Muscle of back (tissue), 11 donors: ENCODE measurements around the gene OGDHL. TPM values are rescaled to one million over a fixed set of nuclear protein-coding genes. Genes with fewer than 3 reads are reported as not detected.
"Not testable (repeated sequence)": the region's sequence is repeated elsewhere in the genome, so short reads cannot be mapped to it uniquely, and the experiment has no call there.

Source experiments
- DNase-seq, 3 donors: peaks; one replicate each; pipeline versions ENCODE4 v3.0.0 to v3.0.0-alpha.2; 2013
- polyA plus RNA-seq, 10 donors: library from polyadenylated mRNA; unstranded; fragments of 120-200 nt; gene quantifications; one replicate each; pipeline ENCODE4 v1.2.1, GENCODE V29; 2013; ENCODE audit not compliant: insufficient read length in 10 of 10

The OGDHL gene
- polyA plus RNA-seq, 10 donors: 0.25 to 1.2 (median 0.50) TPM

GRCh38 chr10:49756641-49757040 is 5.5 kb downstream of the OGDHL start:
- DNase-seq: no peak

GRCh38 chr10:49756031-49756430 is 6.1 kb downstream of the OGDHL start:
- no peak for DNase-seq

GRCh38 chr10:49754951-49755350 is 7.2 kb downstream of the OGDHL start:
- not testable (repeated sequence) for DNase-seq

- no peak for DNase-seq
Measured at GRCh38 chr10:49752584-49752983, 9.5 kb downstream of the OGDHL start.

- no peak for DNase-seq
Measured at GRCh38 chr10:49751636-49752510, 10.2 kb downstream of the OGDHL start.

- no peak for DNase-seq
Measured at GRCh38 chr10:49751216-49751615, 10.9 kb downstream of the OGDHL start.

GRCh38 chr10:49750546-49750945 is 11.6 kb downstream of the OGDHL start:
- no peak for DNase-seq

- no peak for DNase-seq
Measured at GRCh38 chr10:49749556-49750491, 12.3 kb downstream of the OGDHL start.

GRCh38 chr10:49749144-49749543 is 13.0 kb downstream of the OGDHL start:
- no peak for DNase-seq

GRCh38 chr10:49748006-49748405 is 14.1 kb downstream of the OGDHL start:
- DNase-seq: no peak

- DNase-seq: no peak
Measured at GRCh38 chr10:49747303-49747646, 14.8 kb downstream of the OGDHL start.

GRCh38 chr10:49746626-49747302 is 15.4 kb downstream of the OGDHL start:
- no peak for DNase-seq

- no peak for DNase-seq
Measured at GRCh38 chr10:49745756-49746155, 16.4 kb downstream of the OGDHL start.

- DNase-seq: no peak
Measured at GRCh38 chr10:49744924-49745605, 17.1 kb downstream of the OGDHL start.

- DNase-seq: no peak
Measured at GRCh38 chr10:49744091-49744685, 17.9 kb downstream of the OGDHL start.

- DNase-seq: no peak
Measured at GRCh38 chr10:49743464-49744075, 18.6 kb downstream of the OGDHL start.

GRCh38 chr10:49742683-49743463 is 19.2 kb downstream of the OGDHL start:
- no peak for DNase-seq

GRCh38 chr10:49741108-49741995 is 20.8 kb downstream of the OGDHL start:
- DNase-seq: no peak
